Daoy (cell line): Measurements from ENCODE around the gene PPP1R9B. TPM values are rescaled to one million over a fixed set of nuclear protein-coding genes. Genes with fewer than 3 reads are reported as not detected.
A peak's percentile ranks its signal among the peaks of the same experiment; 100 is the strongest.

Experiments
- DNase-seq: peaks from one replicate; pipeline ENCODE4 v3.0.0-alpha.2; 2015; ENCODE audit warnings: low read depth
- total RNA-seq: library from RNA; depleted of rRNA; stranded (reverse); fragments of >200 nt; shearing (Covaris generic); gene quantifications from 2 replicates; pipeline ENCODE4 v1.2.3, GENCODE V29; 2014

Gene PPP1R9B
- total RNA-seq, 1 experiment from 2014 or later = 36.3 TPM

- DNase-seq = no peak
These were observed 22.5 kb upstream of the PPP1R9B start for GRCh38 chr17:50172936-50173334.

GRCh38 chr17:50172130-50172529 lies 21.7 kb upstream of the PPP1R9B start:
- DNase-seq = no peak

- DNase-seq = no peak
These were observed 21.0 kb upstream of the PPP1R9B start for GRCh38 chr17:50171371-50172071.

GRCh38 chr17:50170662-50171370 lies 20.3 kb upstream of the PPP1R9B start:
- peak; percentile 63 for DNase-seq

- DNase-seq = no peak
These were observed 19.5 kb upstream of the PPP1R9B start for GRCh38 chr17:50169881-50170459.

- DNase-seq = peak; percentile 68
These were observed 18.8 kb upstream of the PPP1R9B start for GRCh38 chr17:50169121-50169764.

- DNase-seq = no peak
These were observed 17.8 kb upstream of the PPP1R9B start for GRCh38 chr17:50168319-50168718.

- no peak for DNase-seq
These were observed 16.9 kb upstream of the PPP1R9B start for GRCh38 chr17:50167371-50167770.

GRCh38 chr17:50166518-50167181 lies 16.2 kb upstream of the PPP1R9B start:
- DNase-seq = no peak

- no peak for DNase-seq
These were observed 15.5 kb upstream of the PPP1R9B start, which contains the start of gene SGCA for GRCh38 chr17:50165867-50166517. Gene SGCA (plus strand): TSS chr17:50166005. CDS start chr17:50166041, 36 bp downstream.

GRCh38 chr17:50165466-50165865 lies 15.0 kb upstream of the PPP1R9B start:
- DNase-seq = no peak

GRCh38 chr17:50165066-50165465 lies 14.6 kb upstream of the PPP1R9B start:
- no peak for DNase-seq

GRCh38 chr17:50164697-50164988 lies 14.2 kb upstream of the PPP1R9B start:
- DNase-seq = no peak

GRCh38 chr17:50163843-50164696 lies 13.6 kb upstream of the PPP1R9B start:
- DNase-seq = no peak

- no peak for DNase-seq
These were observed 12.2 kb upstream of the PPP1R9B start for GRCh38 chr17:50162466-50163254.

GRCh38 chr17:50161911-50162288 lies 11.4 kb upstream of the PPP1R9B start:
- DNase-seq = no peak

- peak; percentile 93 for DNase-seq
These were observed 10.8 kb upstream of the PPP1R9B start for GRCh38 chr17:50161023-50161910.

GRCh38 chr17:50157891-50158290 lies 7.4 kb upstream of the PPP1R9B start:
- DNase-seq = no peak
